ENCODE results near the gene ASB18. TPM values are rescaled to one million over a fixed set of nuclear protein-coding genes. Genes with fewer than 3 reads are reported as not detected.
A peak's percentile ranks its signal among the peaks of the same experiment; 100 is the strongest.

The ASB18 gene
- total RNA-seq, 4 donors from 2014 or later, result not detected

DNA sequence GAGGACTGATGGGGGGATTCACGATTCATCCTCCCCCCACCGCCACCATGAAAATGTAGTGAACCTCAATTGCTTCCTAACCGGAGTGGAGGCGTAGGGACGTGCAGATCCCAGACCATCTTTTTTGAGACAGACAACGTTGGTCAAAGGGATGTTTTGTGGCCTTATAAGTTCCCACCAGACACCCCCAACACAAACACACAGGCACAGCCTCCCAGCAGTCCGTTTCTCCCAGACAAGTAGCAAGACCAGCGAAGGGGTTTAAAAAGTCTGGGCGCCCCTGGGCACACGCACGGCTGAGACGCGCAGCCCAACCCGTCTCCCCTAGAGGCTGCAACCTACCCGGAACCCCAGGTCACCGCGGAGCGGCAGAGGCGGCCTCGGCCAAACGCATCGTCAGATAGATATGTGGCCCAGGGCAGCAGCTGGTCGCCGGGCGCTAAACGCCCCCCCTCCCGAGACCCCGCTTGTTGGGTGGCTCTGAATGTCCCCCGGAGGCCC lies 97.4 kb downstream of the ASB18 start:
- WGBS, 2 donors, result 2 to 7% methylated on average over 7 to 26 of the region's 29 CpGs
- DNase-seq (ENCODE audit: low spot score in 2 of 2), result peak in 1 of 2 donors; percentile 77
- TF ChIP-seq POLR2A (IDR thresholded peaks at IDR 0.05), result no peak
- TF ChIP-seq, protein P1, sequence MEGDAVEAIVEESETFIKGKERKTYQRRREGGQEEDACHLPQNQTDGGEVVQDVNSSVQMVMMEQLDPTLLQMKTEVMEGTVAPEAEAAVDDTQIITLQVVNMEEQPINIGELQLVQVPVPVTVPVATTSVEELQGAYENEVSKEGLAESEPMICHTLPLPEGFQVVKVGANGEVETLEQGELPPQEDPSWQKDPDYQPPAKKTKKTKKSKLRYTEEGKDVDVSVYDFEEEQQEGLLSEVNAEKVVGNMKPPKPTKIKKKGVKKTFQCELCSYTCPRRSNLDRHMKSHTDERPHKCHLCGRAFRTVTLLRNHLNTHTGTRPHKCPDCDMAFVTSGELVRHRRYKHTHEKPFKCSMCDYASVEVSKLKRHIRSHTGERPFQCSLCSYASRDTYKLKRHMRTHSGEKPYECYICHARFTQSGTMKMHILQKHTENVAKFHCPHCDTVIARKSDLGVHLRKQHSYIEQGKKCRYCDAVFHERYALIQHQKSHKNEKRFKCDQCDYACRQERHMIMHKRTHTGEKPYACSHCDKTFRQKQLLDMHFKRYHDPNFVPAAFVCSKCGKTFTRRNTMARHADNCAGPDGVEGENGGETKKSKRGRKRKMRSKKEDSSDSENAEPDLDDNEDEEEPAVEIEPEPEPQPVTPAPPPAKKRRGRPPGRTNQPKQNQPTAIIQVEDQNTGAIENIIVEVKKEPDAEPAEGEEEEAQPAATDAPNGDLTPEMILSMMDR (IDR thresholded peaks at IDR 0.05), result no peak
- intact Hi-C loops (cut with DNase I; ENCODE audit: low total_unique reads), result no loop called here
- H3K4me3 ChIP-seq (ENCODE audit: low read depth, poor library complexity, severe bottlenecking), result no peak overlapping the region

DNA sequence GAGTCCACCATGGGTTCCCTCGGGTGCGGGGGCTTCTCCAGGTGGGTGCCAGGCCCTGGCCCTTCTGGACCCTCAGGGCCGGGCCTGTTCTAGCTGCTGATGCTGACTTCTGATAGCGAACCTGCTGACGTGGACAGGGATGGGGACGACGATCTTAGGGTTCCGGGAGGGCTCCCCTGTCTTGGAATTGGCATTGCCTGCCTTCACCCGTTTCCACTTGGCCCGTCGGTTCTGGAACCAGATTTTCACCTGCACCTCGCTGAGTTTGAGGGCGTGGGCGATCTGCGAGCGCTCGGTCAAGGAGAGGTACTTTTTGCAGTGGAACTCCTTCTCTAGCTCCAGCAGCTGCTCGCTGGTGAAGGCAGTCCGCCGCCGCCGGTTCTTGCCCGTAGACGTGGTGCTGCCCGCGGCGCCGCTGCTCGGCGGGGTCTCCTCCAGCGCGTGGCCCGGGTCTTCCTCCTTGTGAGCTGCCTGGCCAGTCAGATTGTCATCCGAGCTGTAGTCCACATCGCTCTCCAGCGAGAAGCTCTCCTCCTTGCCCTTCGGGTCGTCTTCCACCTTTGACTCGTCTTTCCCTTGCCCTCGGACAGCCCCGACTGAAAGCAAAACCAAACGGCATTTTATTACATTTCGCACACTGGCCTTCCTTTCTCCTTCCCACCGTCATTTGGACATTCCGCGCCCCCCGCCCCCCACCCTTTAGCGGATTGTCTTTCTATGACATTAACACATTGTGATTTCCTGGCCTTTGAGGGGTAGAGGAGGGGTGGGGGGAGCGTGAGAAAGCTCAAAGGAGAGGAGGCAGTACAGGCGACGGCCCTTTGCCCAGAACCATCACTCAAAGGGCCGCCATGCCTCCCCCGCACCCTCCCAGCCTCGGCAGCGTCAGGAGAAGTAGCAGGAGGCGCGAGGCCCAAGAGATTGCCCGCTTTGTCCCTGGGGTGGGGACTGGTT lies 98.1 kb downstream of the ASB18 start:
- DNase-seq (ENCODE audit: low spot score in 2 of 2), result peak in 1 of 2 donors; percentile 85
- TF ChIP-seq, protein P1 (IDR thresholded peaks at IDR 0.05), result no peak
- intact Hi-C loops (cut with DNase I; ENCODE audit: low total_unique reads), result no loop called here
- H3K4me3 ChIP-seq (ENCODE audit: low read depth, poor library complexity, severe bottlenecking), result no peak overlapping the region
- WGBS, 2 donors, result 13% methylated on average over 41 to 52 of the region's 58 CpGs

DNA sequence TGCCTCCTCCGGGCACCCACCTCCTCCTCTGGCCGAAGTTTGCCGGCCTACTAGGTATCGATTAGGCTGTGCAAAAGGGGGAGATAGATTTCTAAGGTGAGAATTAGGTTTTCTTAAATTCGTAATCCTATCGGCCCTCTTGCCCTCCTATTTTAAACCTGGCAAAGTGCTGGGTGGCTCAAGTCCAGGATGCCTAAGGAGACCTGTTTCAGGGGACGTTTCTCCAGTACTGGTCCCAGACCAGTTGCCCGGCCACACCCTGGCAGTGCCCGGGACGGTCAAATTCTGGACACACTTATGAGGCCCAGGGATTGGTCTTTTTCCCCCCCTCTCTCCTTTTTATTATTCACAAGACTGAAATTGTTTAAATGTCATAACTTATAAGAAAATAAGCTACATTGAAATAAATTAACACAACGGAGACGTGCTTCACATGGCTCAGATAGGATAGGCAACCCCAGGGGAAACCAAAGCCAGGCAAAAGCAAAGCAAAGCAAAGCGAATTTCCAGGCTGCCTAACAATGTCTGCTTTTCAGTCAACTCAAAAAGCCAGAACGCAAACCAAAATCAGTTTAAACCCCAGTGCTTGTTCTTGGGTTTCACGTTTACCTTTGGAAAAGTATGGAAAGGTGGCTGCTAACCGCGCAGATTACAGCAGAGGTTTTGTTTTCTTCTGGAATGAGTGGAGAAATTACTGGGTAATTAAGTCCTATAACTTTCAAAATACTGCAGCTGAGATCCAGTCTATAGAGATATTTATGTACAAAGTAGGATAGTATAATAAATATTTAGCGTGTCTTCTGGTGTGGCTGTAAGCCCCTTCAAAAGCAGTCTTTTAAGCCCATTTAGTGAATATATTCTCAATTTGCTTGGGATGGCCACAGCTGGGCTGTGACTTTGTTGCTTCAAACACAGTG lies 99.0 kb downstream of the ASB18 start:
- H3K4me3 ChIP-seq (ENCODE audit: low read depth, poor library complexity, severe bottlenecking), result no peak overlapping the region
- peak in 1 of 2 donors; percentile 53 for DNase-seq (ENCODE audit: low spot score in 2 of 2)
- 27 to 28% methylated on average over 18 of the region's 18 CpGs for WGBS, 2 donors
- TF ChIP-seq, protein P1 (IDR thresholded peaks at IDR 0.05), result no peak
- TF ChIP-seq POLR2A (IDR thresholded peaks at IDR 0.05), result no peak
- intact Hi-C loops (cut with DNase I; ENCODE audit: low total_unique reads), result no loop called here

DNA sequence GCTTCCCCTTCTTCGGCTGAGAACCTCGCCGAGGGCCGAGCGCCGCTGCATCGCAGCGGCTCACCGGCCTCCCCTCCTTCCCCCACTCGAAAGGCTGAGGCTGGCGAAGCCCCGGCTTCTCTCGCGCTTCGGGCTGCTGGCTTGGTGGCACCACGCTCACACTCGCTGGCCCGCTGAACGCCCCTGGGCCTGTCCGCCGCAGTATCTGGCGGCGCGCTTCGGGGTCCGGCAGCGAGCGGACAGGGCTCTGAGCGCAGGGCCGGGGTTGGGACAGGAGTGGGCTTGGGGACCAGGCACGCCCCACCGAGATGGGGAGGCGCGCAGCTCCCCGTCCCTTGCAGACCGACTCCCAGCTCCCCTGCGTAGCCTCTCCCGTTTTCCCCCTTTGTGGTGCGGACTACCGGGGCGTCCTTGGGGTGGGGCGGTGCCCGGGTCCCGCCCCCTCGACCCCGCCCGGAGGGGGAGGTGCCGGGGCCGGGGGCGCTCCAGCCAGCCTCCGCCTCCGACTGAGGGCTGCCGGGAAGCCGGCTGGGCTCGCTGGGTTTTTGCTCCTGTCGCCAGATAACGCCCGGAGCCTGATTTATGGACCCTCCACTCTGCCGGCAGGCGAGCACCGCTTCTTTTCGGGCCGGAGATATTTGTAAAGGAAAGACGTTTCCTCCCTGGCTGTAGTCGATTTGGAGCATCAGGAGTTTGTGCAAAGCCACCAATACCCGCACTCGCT lies 99.8 kb downstream of the ASB18 start:
- DNase-seq (ENCODE audit: low spot score in 2 of 2), result peak in 1 of 2 donors; percentile 85
- 1% methylated on average over 31 to 59 of the region's 67 CpGs for WGBS, 2 donors
- TF ChIP-seq, protein P1 (IDR thresholded peaks at IDR 0.05), result no peak
- no peak for TF ChIP-seq POLR2A (IDR thresholded peaks at IDR 0.05)
- H3K4me3 ChIP-seq (ENCODE audit: low read depth, poor library complexity, severe bottlenecking), result no peak overlapping the region
- intact Hi-C loops (cut with DNase I; ENCODE audit: low total_unique reads), result no loop called here
